G401.6 (cell line): Measurements from ENCODE around the gene SEC31A.

Experiments
- FAIRE-seq: peaks from 2 replicates; lab custom pipeline; 2012; peaks lifted over from hg19 to GRCh38; lab: Jason Lieb, UNC

Gene SEC31A

GRCh38 chr4:82792912-82793649 lies 97.9 kb downstream of the SEC31A start:
- no peak for FAIRE-seq

- FAIRE-seq = no peak
Measured at GRCh38 chr4:82791179-82791578, 99.8 kb downstream of the SEC31A start.

GRCh38 chr4:82790060-82790660 lies 100.8 kb downstream of the SEC31A start:
- FAIRE-seq = no peak

DNA sequence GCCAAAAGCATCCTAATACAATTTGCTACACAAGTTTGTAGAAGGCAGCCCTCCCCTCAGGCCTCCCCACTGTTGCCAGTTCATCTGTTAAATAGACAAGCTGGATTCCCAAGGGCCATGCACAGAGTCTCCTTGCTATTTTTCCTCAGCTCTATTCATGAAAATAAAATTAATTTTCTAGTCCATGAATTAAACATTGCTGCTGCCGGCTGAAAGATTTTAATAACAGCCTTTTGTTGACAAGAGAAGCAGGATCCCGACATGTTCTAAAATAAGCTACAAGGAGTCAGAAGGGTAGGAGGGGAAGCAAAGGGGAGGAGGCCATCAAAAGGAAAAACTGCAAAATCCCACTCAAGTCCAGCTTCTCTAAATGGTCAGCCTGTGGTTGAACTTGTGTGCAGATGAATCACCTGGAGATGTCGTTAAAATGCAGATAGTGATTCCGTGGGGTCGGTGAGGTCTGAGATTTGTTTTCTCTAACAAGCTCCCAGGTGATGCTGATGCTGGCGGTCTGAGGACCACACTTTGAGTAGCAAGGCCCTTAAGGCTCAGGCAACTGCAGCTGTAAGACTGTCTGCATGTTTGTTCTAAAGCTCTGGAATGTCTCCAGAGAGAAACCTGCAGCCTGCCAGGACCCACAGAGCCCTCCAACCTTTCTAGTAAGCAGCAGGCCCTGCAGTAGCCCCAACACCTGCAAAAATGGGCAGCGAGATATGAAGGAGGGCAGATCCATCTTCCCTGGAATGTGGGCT lies 101.8 kb downstream of the SEC31A start:
- no peak for FAIRE-seq

DNA sequence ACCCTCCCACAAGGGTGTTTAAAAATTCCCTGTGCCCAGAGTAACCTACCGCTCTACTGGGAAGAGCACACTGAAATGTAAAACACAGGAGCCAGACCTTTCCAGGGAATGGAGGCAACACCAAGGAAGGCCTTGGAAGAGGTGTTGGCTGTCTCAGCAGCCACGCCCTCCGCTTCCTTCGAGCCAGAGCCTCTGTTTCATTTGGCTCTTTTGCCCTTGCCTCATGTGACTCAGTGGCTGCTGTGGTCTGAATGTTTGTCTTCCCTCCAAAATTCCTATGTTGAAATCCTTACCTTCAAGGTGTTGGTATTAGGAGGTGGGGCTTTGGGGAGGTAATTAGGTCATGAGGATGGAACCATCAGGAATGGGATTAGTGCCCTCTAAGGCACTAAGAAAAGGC lies 103.6 kb downstream of the SEC31A start:
- no peak for FAIRE-seq

DNA sequence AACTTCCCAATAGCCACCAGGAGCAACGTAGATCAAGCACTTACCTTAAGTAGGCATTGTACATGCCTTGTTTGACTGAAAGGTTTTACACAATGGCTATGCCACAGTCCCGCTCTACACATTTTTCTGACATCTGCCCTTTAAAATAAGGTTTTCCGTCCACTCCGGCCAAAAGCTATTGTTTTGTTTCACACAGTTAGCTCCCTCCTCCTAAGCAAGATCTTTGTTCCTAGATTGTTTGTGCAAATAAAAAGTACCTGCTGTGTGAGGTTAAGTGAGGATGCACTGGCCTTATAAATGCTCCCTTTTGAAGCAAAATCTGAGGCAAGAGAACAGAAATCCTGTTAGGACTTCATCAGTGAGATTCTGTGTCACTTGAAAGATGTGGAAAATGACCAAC lies 104.1 kb downstream of the SEC31A start:
- no peak for FAIRE-seq

- no peak for FAIRE-seq
Measured at GRCh38 chr4:82785611-82786400, 105.1 kb downstream of the SEC31A start.

DNA sequence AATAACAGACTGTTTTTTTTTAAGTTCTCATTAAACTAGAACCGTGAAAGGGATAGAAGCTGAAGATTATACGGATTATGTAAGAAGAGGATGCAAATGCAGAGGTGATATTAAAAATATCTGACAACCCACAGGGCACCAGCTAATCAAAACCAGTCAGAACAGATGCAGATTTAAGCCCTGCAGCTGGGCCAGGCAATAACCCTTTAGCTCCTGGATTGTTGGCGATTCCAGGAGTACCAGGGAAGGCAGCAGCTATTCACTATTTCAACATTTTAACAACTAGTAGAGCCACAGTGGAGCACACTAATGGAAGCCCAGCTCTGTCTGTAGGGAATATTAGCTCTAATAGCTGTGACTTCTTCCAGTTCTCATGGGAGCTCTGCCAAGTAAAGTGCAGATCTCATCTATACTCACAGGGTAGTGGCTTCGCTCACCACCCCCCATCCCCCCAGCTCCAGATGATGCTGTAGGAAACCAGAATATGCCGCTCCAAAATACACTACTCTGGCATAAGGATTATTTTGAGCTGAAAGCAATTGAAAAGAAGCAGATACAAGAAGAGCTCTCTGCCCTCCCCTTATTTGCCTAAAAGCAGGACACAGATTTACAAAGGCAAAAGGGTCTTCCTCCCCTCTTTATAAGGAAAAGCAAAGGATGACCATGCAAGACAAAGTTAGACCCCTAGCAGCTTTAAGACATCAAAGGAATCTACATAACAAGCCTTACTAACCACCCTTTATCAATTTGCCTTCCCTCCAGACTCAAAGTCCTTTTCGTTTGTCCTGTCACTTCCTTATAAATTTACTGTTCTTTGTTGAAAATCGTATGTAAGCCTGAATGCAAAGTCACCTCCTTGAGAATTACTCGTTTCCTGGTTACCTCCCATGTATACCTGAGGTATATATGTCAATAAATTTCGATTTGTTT lies 106.0 kb downstream of the SEC31A start:
- no peak for FAIRE-seq

GRCh38 chr4:82782626-82783345 lies 108.2 kb downstream of the SEC31A start:
- FAIRE-seq = no peak

DNA sequence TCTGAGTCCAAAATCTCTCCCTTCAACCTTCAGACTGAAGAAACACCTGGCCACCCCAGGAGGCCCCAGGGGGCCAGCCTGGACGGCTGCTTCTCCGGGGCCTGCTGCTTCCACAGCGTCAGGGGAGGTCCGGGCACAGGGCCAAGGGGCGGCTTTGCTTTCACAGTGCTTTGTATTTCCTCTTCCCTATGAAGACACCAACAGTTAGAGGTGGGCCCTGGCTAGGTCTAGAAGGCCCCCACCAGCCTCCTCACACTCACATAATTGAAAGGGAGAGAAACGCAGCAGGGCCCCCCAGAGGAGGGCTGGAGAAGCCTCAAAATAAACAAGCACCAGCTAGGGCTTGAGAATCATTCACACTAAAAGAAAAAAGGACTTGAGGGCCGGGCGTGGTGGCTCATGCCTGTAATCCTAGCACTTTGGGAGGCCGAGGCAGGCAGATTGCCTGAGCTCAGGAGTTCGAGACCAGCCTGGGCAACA lies 110.2 kb downstream of the SEC31A start:
- FAIRE-seq = no peak

GRCh38 chr4:82780170-82780751 lies 110.7 kb downstream of the SEC31A start:
- FAIRE-seq = no peak

- no peak for FAIRE-seq
Measured at GRCh38 chr4:82779032-82779431, 111.9 kb downstream of the SEC31A start.

DNA sequence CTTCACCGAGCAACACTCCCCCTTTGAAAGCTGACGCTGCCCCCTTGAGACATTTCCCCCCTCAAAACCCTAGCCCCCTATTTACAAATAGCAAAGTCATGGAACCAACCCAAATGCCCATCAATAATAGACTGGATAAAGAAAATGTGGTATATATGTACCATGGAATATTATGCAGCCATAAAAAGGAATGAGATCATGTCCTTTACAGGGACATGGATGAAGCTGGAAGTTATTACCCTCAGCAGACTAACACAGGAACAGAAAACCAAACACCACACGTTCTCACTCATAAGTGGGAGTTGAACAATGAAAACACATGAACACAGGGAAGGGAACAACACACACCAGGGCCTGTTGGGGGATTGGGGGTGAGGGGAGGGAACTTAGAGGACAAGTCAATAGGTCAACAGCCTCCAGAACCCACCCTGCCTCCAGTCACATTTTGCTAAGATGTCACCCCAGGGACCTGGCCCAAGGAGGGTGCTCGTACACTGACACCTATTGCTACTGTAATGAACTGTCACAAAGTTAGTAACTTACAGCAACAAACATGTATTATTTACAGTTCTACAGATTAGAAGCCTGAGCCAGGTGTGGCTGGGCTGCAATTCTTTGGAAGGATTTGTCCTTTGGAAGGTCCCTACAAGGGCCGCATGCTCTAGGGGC lies 113.0 kb downstream of the SEC31A start:
- no peak for FAIRE-seq

DNA sequence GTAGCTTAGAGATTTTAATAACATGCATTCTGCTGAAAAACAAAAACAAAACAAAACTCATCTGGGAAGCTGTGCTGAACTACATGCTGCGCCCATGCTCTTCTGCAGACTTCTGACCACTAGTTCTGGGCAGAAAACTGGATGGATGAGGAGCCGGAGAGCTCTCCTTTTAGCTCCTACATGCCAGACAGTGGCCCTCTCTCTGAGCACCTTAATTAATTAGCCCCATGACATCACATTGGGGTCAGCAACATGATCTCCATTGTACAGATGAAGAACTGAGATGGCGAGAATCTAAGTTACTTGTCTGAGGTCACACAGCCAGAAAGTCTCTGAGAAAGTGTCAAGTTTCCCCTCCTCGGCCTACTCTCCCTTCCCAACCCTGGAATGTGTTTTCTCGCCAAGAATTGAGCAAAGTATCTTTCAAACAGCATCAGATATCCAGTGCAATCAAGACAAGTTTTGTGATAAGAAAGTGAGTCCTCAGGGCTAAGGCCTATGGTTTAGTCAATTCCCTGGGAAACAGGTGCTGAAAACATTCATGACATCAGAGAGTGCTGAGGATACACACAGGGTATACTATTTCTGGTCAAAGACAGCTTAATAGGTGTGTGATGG lies 113.9 kb downstream of the SEC31A start:
- FAIRE-seq = no peak

DNA sequence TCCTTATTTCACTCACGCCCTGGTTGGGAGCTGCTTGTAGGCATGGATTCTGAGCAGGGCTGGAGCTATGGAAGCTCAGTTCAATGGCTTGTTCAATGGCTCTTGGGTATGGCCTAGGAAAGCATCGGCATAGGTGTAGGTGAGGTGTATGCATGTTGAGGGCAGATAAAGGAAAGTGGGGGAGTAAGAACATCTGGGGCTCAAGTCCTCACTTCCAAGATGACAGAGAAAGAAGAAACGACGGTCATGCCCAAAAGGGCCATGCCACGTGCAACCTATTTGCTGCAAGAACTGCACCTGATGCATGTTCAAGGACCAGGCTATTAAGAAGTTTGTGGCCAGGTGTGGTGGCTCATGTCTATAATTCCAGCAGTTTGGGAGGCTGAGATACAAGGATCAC lies 115.7 kb downstream of the SEC31A start:
- no peak for FAIRE-seq

GRCh38 chr4:82774711-82775171 lies 116.2 kb downstream of the SEC31A start:
- FAIRE-seq = no peak

GRCh38 chr4:82773057-82773456 lies 117.9 kb downstream of the SEC31A start:
- FAIRE-seq = no peak

GRCh38 chr4:82770607-82771006 lies 120.3 kb downstream of the SEC31A start:
- no peak for FAIRE-seq
